Measurements from ENCODE around the gene ENAH. TPM values are rescaled to one million over a fixed set of nuclear protein-coding genes. Genes with fewer than 3 reads are reported as not detected.

Gene ENAH
- total and polyA plus RNA-seq, 9 donors, result 59.4 to 178 (median 149) TPM

GRCh38 chr1:225509376-225509707 lies 143.6 kb downstream of the ENAH start:
- Histone ChIP-seq H3K36me3 (ENCODE audit: control insufficient read depth, insufficient read depth, low read length) (peaks cover 19% of the 10 kb centered on the region), H3K27me3 (ENCODE audit: control insufficient read depth, insufficient read depth, low read length) (no peaks in the 10 kb centered on the region), H3K9me3 (replicated peaks; ENCODE audit: control insufficient read depth, low read depth, low read length) (no peaks in the 10 kb centered on the region), H3K4me3 (ENCODE audit: low read length) (no peak overlapping the region), H3K27ac (ENCODE audit: low read length) (no peak overlapping the region), H3K4me1 (ENCODE audit: control insufficient read depth, insufficient read depth, low read length) (peaks cover 3% of the 10 kb centered on the region)
- DNase-seq, result no peak
- 100% methylated on average over 1 of the region's 2 CpGs for WGBS (ENCODE audit: insufficient coverage)

GRCh38 chr1:225508538-225509375 lies 144.2 kb downstream of the ENAH start:
- Histone ChIP-seq H3K4me3 (ENCODE audit: low read length) (no peak overlapping the region), H3K27ac (ENCODE audit: low read length) (peak overlapping the region; percentile 55), H3K27me3 (ENCODE audit: control insufficient read depth, insufficient read depth, low read length) (no peaks in the 10 kb centered on the region), H3K9me3 (replicated peaks; ENCODE audit: control insufficient read depth, low read depth, low read length) (no peaks in the 10 kb centered on the region), H3K4me1 (ENCODE audit: control insufficient read depth, insufficient read depth, low read length) (peaks cover 3% of the 10 kb centered on the region), H3K36me3 (ENCODE audit: control insufficient read depth, insufficient read depth, low read length) (peaks cover 18% of the 10 kb centered on the region)
- WGBS (ENCODE audit: insufficient coverage), result 81% methylated on average over 3 of the region's 12 CpGs
- DNase-seq, result peak; percentile 85

GRCh38 chr1:225506727-225507126 lies 146.2 kb downstream of the ENAH start:
- Histone ChIP-seq H3K4me3 (ENCODE audit: low read length) (no peak overlapping the region), H3K4me1 (ENCODE audit: control insufficient read depth, insufficient read depth, low read length) (peaks cover 3% of the 10 kb centered on the region), H3K27ac (ENCODE audit: low read length) (no peak overlapping the region), H3K36me3 (ENCODE audit: control insufficient read depth, insufficient read depth, low read length) (peaks cover 9% of the 10 kb centered on the region), H3K27me3 (ENCODE audit: control insufficient read depth, insufficient read depth, low read length) (no peaks in the 10 kb centered on the region), H3K9me3 (replicated peaks; ENCODE audit: control insufficient read depth, low read depth, low read length) (no peaks in the 10 kb centered on the region)
- WGBS (ENCODE audit: insufficient coverage), result no CpG with 5 or more reads among the region's 1 CpG
- no peak for DNase-seq

- H3K4me3 ChIP-seq (ENCODE audit: low read length), result no peak overlapping the region
- H3K4me1 ChIP-seq (ENCODE audit: control insufficient read depth, insufficient read depth, low read length), result peaks cover 3% of the 10 kb centered on the region
- no peaks in the 10 kb centered on the region for H3K27me3 ChIP-seq (ENCODE audit: control insufficient read depth, insufficient read depth, low read length)
- H3K27ac ChIP-seq (ENCODE audit: low read length), result no peak overlapping the region
- WGBS (ENCODE audit: insufficient coverage), result no CpG with 5 or more reads among the region's 2 CpGs
- peaks cover 9% of the 10 kb centered on the region for H3K36me3 ChIP-seq (ENCODE audit: control insufficient read depth, insufficient read depth, low read length)
- no peak for DNase-seq
- no peaks in the 10 kb centered on the region for H3K9me3 ChIP-seq (replicated peaks; ENCODE audit: control insufficient read depth, low read depth, low read length)
Measured at GRCh38 chr1:225504776-225505175, 148.1 kb downstream of the ENAH start.

- 100% methylated on average over 1 of the region's 4 CpGs for WGBS (ENCODE audit: insufficient coverage)
- no peak for DNase-seq
- Histone ChIP-seq H3K27me3 (ENCODE audit: control insufficient read depth, insufficient read depth, low read length) (no peaks in the 10 kb centered on the region), H3K36me3 (ENCODE audit: control insufficient read depth, insufficient read depth, low read length) (peaks cover 2% of the 10 kb centered on the region), H3K27ac (ENCODE audit: low read length) (no peak overlapping the region), H3K9me3 (replicated peaks; ENCODE audit: control insufficient read depth, low read depth, low read length) (no peaks in the 10 kb centered on the region), H3K4me3 (ENCODE audit: low read length) (no peak overlapping the region), H3K4me1 (ENCODE audit: control insufficient read depth, insufficient read depth, low read length) (peaks cover 2% of the 10 kb centered on the region)
Measured at GRCh38 chr1:225500624-225501192, 152.2 kb downstream of the ENAH start.

- 20% methylated on average over 1 of the region's 4 CpGs for WGBS (ENCODE audit: insufficient coverage)
- Histone ChIP-seq H3K4me3 (ENCODE audit: low read length) (no peak overlapping the region), H3K9me3 (replicated peaks; ENCODE audit: control insufficient read depth, low read depth, low read length) (no peaks in the 10 kb centered on the region), H3K27ac (ENCODE audit: low read length) (no peak overlapping the region), H3K4me1 (ENCODE audit: control insufficient read depth, insufficient read depth, low read length) (peaks cover 2% of the 10 kb centered on the region), H3K27me3 (ENCODE audit: control insufficient read depth, insufficient read depth, low read length) (no peaks in the 10 kb centered on the region), H3K36me3 (ENCODE audit: control insufficient read depth, insufficient read depth, low read length) (peaks cover 2% of the 10 kb centered on the region)
- peak; percentile 38 for DNase-seq
Measured at GRCh38 chr1:225498549-225499136, 154.3 kb downstream of the ENAH start.

GRCh38 chr1:225494789-225495359 lies 158.0 kb downstream of the ENAH start:
- H3K4me1 ChIP-seq (ENCODE audit: control insufficient read depth, insufficient read depth, low read length), result peaks cover 2% of the 10 kb centered on the region
- no peak for DNase-seq
- WGBS (ENCODE audit: insufficient coverage), result no CpG with 5 or more reads among the region's 7 CpGs
- no peaks in the 10 kb centered on the region for H3K27me3 ChIP-seq (ENCODE audit: control insufficient read depth, insufficient read depth, low read length)
- no peaks in the 10 kb centered on the region for H3K9me3 ChIP-seq (replicated peaks; ENCODE audit: control insufficient read depth, low read depth, low read length)
- no peak overlapping the region for H3K27ac ChIP-seq (ENCODE audit: low read length)
- peaks cover 2% of the 10 kb centered on the region for H3K36me3 ChIP-seq (ENCODE audit: control insufficient read depth, insufficient read depth, low read length)
- no peak overlapping the region for H3K4me3 ChIP-seq (ENCODE audit: low read length)

- no peak overlapping the region for H3K4me3 ChIP-seq (ENCODE audit: low read length)
- no peaks in the 10 kb centered on the region for H3K9me3 ChIP-seq (replicated peaks; ENCODE audit: control insufficient read depth, low read depth, low read length)
- H3K27me3 ChIP-seq (ENCODE audit: control insufficient read depth, insufficient read depth, low read length), result no peaks in the 10 kb centered on the region
- H3K27ac ChIP-seq (ENCODE audit: low read length), result no peak overlapping the region
- peaks cover under 1% of the 10 kb centered on the region for H3K36me3 ChIP-seq (ENCODE audit: control insufficient read depth, insufficient read depth, low read length)
- no peak for DNase-seq
- H3K4me1 ChIP-seq (ENCODE audit: control insufficient read depth, insufficient read depth, low read length), result peaks cover under 1% of the 10 kb centered on the region
- WGBS (ENCODE audit: insufficient coverage), result 91% methylated on average over 4 of the region's 6 CpGs
Measured at GRCh38 chr1:225493591-225494246, 159.2 kb downstream of the ENAH start.

- H3K27me3 ChIP-seq (ENCODE audit: control insufficient read depth, insufficient read depth, low read length), result no peaks in the 10 kb centered on the region
- H3K9me3 ChIP-seq (replicated peaks; ENCODE audit: control insufficient read depth, low read depth, low read length), result no peaks in the 10 kb centered on the region
- H3K4me3 ChIP-seq (ENCODE audit: low read length), result no peak overlapping the region
- H3K36me3 ChIP-seq (ENCODE audit: control insufficient read depth, insufficient read depth, low read length), result no peaks in the 10 kb centered on the region
- WGBS (ENCODE audit: insufficient coverage), result 79% methylated on average over 3 of the region's 5 CpGs
- peaks cover 14% of the 10 kb centered on the region for H3K4me1 ChIP-seq (ENCODE audit: control insufficient read depth, insufficient read depth, low read length)
- no peak for DNase-seq
- no peak overlapping the region for H3K27ac ChIP-seq (ENCODE audit: low read length)
Measured at GRCh38 chr1:225488676-225489075, 164.2 kb downstream of the ENAH start.

- H3K36me3 ChIP-seq (ENCODE audit: control insufficient read depth, insufficient read depth, low read length), result no peaks in the 10 kb centered on the region
- peaks cover 23% of the 10 kb centered on the region for H3K4me1 ChIP-seq (ENCODE audit: control insufficient read depth, insufficient read depth, low read length)
- DNase-seq, result no peak
- WGBS (ENCODE audit: insufficient coverage), result 92% methylated on average over 2 of the region's 2 CpGs
- no peaks in the 10 kb centered on the region for H3K9me3 ChIP-seq (replicated peaks; ENCODE audit: control insufficient read depth, low read depth, low read length)
- H3K4me3 ChIP-seq (ENCODE audit: low read length), result no peak overlapping the region
- H3K27ac ChIP-seq (ENCODE audit: low read length), result no peak overlapping the region
- no peaks in the 10 kb centered on the region for H3K27me3 ChIP-seq (ENCODE audit: control insufficient read depth, insufficient read depth, low read length)
Measured at GRCh38 chr1:225486856-225487255, 166.1 kb downstream of the ENAH start.

Data from muscle of leg (tissue), 11 donors.